HFF-Myc (cell line): ENCODE data around the gene POLR2J3.
"Not testable (repeated sequence)": the region's sequence is repeated elsewhere in the genome, so short reads cannot be mapped to it uniquely, and the experiment has no call there.

ENCODE experiments used
- DNase-seq: peaks from one replicate; pipeline ENCODE4 v3.0.0-alpha.2; 2011; ENCODE audit warnings: low read depth; ENCODE audit errors: extremely low read depth
- H3K4me3 ChIP-seq: replicated peaks from 2 replicates; pipeline ENCODE4 v1.5.1; 2011; ENCODE audit warnings: low read depth, mild to moderate bottlenecking, control low read depth, low read length

POLR2J3 gene

DNA sequence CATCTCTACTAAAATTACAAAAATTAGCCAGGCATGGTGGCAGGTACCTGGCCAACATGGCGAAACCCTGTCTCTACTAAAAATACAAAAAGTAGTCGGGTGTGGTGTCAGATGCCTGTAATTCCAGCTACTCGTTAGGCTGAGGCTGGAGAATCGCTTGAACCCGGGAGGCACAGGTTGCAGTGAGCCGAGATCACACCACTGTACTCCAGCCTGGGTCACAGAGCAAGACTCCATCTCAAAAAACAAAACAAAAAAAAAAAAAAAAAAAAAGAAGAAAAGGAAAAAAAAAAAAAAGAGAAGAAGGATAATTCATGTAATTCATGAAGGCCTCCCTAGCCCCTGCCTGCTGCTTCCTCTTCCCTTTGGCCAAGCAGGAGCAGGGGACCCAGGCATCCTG lies 31.8 kb downstream of the POLR2J3 start:
- not testable (repeated sequence) for H3K4me3 ChIP-seq, DNase-seq

DNA sequence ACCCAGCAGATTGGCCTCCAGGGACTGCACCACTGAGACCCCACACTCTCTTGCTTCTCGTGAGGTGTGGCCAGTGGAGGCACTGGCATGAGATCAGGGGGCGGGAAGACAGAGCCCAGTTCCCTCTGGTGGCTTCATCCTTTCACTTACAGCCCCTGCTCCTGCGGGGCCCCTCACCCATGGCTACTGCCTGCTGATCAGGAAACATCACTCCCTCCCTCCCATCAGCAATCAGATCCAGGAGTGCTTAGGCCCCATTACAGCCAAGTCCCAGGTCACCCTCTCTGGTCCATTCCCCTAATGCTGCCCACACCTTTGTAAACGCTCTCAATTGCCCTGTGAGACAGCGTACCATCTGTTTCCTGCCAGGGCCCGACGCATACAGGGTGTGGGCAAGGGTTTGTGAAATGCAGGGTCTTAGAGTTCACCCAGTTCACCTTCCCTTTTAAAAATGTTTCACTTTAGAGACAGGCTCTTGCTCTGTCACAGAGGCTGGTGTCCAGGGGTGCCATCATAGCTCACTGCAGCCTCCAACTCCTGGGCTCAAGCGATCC lies 37.2 kb downstream of the POLR2J3 start:
- not testable (repeated sequence) for H3K4me3 ChIP-seq, DNase-seq

DNA sequence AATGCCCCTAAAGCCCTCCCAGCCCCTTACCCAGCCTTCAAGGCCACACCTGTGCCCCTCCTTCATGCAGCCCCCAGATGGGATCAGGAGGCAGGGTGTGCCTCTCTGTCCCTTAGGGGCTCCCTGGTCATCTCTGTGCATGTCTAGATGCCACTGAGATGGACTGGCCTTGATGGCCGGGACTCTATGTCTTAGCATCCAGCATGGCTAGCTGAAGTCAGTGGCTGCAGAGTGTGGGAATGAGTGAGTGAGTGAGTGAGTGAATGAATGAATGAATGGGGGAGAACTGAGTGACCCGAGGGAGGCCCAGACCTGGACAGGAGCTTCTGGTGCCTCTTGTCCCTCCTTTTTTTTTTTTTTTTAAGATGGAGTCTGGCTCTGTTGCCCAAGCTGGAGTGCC lies 40.3 kb downstream of the POLR2J3 start:
- not testable (repeated sequence) for DNase-seq, H3K4me3 ChIP-seq

DNA sequence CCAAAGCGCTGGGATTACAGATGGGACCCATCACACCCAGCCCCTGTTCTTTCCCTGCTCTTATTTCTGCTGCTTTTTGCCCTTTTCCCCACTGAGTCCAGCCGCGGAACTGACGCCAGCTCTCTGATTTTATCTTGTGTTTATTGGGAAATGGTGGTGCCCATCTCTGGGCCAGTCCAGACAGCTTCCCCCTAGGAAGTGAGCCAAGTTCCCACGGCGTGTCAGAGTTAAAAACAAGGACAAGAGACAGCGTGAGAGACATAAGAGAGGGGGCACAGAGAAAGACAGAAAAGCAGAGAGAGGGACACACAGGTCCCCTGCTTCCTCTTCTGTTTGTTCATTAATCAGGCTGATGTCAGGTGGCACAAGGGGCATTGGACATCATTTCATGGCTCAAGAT lies 40.8 kb downstream of the POLR2J3 start:
- H3K4me3 ChIP-seq, DNase-seq: not testable (repeated sequence)

DNA sequence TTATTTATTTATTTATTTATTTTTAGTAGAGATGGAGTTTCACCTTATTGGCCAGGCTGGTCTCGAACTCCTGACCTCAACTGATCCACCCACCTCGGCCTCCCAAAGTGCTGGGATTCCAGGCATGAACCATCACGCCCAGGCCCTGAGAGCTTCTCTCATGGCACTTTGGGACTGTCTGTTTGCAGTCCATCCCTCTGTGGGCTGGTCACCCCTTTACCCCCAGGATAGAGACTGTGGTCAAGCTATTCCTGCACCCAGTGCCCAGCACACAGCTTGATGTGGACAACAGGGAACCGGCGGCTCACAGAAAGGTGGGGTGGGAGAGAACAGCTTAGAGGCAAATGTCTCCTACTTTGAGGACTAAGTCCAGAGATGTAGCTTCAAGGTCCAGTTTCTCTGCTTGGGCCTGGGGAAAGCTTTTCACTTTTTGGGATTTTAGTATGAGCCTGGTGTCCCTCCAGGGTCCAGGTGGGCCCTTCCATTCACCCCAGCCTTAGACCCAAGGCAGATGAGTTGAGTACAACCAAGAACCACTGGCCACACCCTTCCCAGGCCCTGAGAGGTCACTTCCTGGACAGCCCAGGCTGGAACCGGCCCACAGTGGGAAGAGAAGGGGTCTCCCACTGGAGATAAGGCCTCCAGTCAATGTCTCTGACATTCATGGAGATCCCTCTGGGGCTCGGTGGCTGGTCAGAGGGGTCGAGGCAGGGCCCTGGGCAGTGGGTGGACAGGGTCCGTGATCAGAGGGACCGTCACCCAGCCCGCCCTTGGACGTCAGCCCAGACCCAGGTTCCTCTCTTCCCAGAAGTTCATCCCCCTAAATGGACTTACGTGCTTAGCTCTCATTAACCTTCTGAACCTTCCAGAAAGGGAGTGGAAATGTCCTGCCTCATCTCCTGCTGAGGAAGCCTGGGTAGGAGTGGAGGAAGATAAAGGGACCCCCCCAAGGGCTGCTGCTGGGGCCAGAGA lies 44.3 kb downstream of the POLR2J3 start:
- DNase-seq, H3K4me3 ChIP-seq: not testable (repeated sequence)

DNA sequence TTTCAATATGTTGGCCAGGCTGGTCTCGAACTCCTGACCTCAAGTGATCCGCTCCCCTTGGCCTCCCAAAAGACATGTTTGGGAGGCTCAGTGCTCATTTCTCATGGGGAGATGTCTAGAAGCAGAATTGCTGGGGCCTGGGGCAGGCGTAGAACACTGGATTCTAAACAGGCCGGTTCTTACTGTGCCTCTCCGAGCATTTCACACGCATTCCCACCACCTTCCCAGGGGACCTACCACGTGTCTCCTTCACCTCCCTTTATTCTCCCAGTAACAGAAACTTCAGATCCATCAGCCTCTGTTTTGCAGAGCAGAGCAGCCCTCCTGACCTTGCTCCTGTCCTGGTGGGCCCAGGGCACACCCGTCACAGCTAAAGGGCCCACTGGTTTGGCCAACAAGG lies 45.2 kb downstream of the POLR2J3 start:
- not testable (repeated sequence) for H3K4me3 ChIP-seq, DNase-seq

DNA sequence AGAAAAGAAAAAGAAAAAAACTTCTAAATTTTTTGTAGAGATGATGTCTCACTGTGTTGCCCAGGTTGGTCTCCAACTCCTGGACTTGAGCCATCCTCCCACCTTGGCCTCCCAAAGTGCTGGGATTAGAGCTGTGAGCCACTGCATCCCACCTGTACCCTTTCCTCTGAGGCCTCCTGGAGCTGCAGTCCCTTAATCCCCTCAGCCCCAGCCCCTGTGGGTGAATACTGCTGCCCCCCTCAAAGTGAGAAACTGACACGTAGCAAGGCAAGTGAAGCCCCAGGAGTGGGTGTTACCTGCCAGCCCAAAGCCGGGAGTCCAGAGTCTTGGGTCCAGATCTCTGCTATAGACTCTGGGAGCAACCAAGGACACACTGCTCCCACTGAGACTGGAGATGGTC lies 47.6 kb downstream of the POLR2J3 start:
- not testable (repeated sequence) for H3K4me3 ChIP-seq, DNase-seq

DNA sequence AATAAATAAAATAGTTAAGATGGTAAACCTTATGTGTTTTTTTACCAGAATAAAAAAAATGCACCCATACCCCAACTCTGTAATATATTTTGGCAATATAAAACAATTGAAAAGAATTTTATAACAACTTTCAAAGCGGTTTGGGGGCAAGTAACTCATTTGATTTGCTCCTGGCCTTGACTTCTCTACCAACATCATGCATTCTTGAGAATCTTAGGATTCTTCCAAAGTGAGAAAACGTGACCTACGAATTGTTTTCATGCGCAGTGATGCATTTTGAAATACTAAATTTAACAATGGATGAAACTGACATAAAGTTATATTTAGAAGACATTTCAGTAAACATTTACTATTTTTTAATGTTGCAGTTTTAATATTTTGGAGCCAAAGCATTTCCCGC lies 51.6 kb downstream of the POLR2J3 start:
- H3K4me3 ChIP-seq, DNase-seq: not testable (repeated sequence)

DNA sequence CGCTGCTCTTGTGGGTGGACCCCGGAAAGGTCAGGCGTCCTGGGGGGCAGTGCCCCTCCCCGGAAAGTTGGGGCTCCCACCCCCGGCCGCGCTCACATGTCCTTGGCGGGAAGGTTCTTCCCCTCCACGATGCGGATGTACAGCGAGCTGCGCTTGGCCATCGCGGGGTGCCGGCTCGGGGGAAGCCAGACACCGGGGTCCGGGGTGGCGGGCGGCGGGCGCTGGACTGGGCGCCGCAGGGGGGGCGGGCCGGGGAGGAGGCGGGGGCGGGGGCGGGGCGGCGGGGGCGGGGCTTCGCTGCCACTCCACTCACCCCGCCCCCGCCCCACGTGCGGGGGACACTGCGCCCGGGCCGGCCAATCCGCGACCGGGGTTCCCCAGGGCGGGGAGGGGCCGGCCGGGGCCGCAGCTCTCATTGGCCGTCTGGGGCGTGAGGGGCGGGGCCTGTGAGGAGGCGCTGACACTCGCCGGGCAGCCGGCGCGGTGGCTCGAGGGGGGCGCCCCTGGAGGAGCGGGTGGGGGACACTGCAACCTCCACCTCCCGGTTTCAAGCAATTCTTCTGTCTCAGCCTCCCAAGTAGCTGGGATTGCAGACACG lies 54.7 kb downstream of the POLR2J3 start, which contains the start of gene RASA4B:
RASA4B (minus strand) TSS at position 228 of the 598 bp plus-strand sequence; CDS start at position 161, 67 bp downstream.
- not testable (repeated sequence) for DNase-seq, H3K4me3 ChIP-seq
